Keratinocyte (primary cell): ENCODE results near the gene RFC3. TPM values are rescaled to one million over a fixed set of nuclear protein-coding genes. Genes with fewer than 3 reads are reported as not detected.

Experiments used
- DNase-seq: peaks from one replicate; pipeline ENCODE4 v3.0.0-alpha.2; 2011; ENCODE audit warnings: low read depth, missing footprints, low spot score
- FAIRE-seq: peaks from 2 replicates; lab custom pipeline; 2011; peaks lifted over from hg19 to GRCh38; lab: Jason Lieb, UNC
- H2AFZ ChIP-seq: 2 replicates; pipeline ENCODE4 v1.6.0; 2012; ENCODE audit warnings: low read length, control low read depth, inconsistent platforms; ENCODE audit not compliant: control insufficient read depth
- H3K27ac ChIP-seq: 2 replicates; pipeline ENCODE4 v1.5.1; 2011; ENCODE audit warnings: low read length; ENCODE audit not compliant: control insufficient read depth, insufficient read depth
- H3K27me3 ChIP-seq: 3 replicates; pipeline ENCODE4 v1.6.0; 2011; ENCODE audit warnings: low read length; ENCODE audit not compliant: control insufficient read depth, insufficient read depth; ENCODE audit errors: extremely low read depth
- H3K36me3 ChIP-seq, 2 experiments: 2 replicates in 1 of 2; 3 replicates in 1 of 2; pipeline ENCODE4 v1.5.1; 2011; ENCODE audit warnings: low read length in 2 of 2, mild to moderate bottlenecking in 1 of 2; ENCODE audit not compliant: control insufficient read depth in 2 of 2, insufficient read depth in 2 of 2; ENCODE audit errors: extremely low read depth in 1 of 2
- H3K4me1 ChIP-seq: 3 replicates; pipeline ENCODE4 v1.5.1; 2011; ENCODE audit warnings: low read length; ENCODE audit not compliant: control insufficient read depth, insufficient read depth; ENCODE audit errors: extremely low read depth
- H3K4me2 ChIP-seq: 3 replicates; pipeline ENCODE4 v1.6.0; 2011; ENCODE audit warnings: low read depth, low read length; ENCODE audit not compliant: control insufficient read depth, insufficient read depth; ENCODE audit errors: extremely low read depth
- H3K4me3 ChIP-seq, 3 experiments: fragments of 200-600 bp in 1 of 3; sonication (generic) in 1 of 3; 2 replicates in 2 of 3; 3 replicates in 1 of 3; pipeline ENCODE4 v1.5.1; 2011 to 2016; ENCODE audit warnings: low read length in 3 of 3, mild to moderate bottlenecking in 3 of 3, control low read depth in 2 of 3, inconsistent platforms in 1 of 3, low read depth in 1 of 3, mixed read lengths in 1 of 3, mixed run types in 1 of 3, moderate library complexity in 1 of 3; ENCODE audit not compliant: control insufficient read depth in 2 of 3, insufficient read depth in 2 of 3; ENCODE audit errors: extremely low read depth in 1 of 3
- H3K79me2 ChIP-seq: 2 replicates; pipeline ENCODE4 v1.6.0; 2012; ENCODE audit warnings: low read length; ENCODE audit not compliant: control insufficient read depth, insufficient read depth
- H3K9ac ChIP-seq: 3 replicates; pipeline ENCODE4 v1.6.0; 2011; ENCODE audit warnings: low read length; ENCODE audit not compliant: control insufficient read depth, insufficient read depth; ENCODE audit errors: extremely low read depth
- H3K9me1 ChIP-seq: 3 replicates; pipeline ENCODE4 v1.6.0; 2011; ENCODE audit warnings: low read length; ENCODE audit not compliant: control insufficient read depth, insufficient read depth; ENCODE audit errors: extremely low read depth
- H3K9me3 ChIP-seq: 2 replicates; pipeline ENCODE4 v1.5.1; 2012; ENCODE audit warnings: low read depth, low read length; ENCODE audit not compliant: control insufficient read depth
- H4K20me1 ChIP-seq: 3 replicates; pipeline ENCODE4 v1.6.0; 2011; ENCODE audit warnings: low read length; ENCODE audit not compliant: control insufficient read depth, insufficient read depth; ENCODE audit errors: extremely low read depth
- EZH2 ChIP-seq: IDR thresholded peaks from one replicate; pipeline ENCODE4 v1.6.1; 2012; ENCODE audit warnings: inconsistent platforms, mild to moderate bottlenecking, low read length, moderate library complexity
- dilution Hi-C: fragments of 300-500 bp; cut with MboI; formaldehyde crosslinking; loops from one replicate; pipeline ENCODE4 v1.7.0; 2020; ENCODE audit warnings: low sequenced_read_pairs; ENCODE audit not compliant: extremely low pct_ligation_motif_present
- polyA plus RNA-seq, 5 experiments: library from polyadenylated mRNA; depleted of rRNA in 3 of 5; stranded (reverse) in 3 of 5; stranded (forward) in 1 of 5; unstranded in 1 of 5; fragments of >200 nt; gene quantifications; 1 replicate in 1 of 5; 2 replicates in 3 of 5; 3 replicates in 1 of 5; pipeline versions ENCODE4 v1.2.1 to v1.2.3, GENCODE V29; 2011 to 2012; ENCODE audit warnings: missing spikeins in 2 of 5, low read depth in 1 of 5, low replicate concordance in 1 of 5
- TF ChIP-seq, protein P1 (sequence below), 3 experiments: IDR thresholded peaks in 1 of 3; conservative IDR thresholded peaks in 1 of 3; optimal IDR thresholded peaks in 1 of 3; 2 replicates in 2 of 3; 3 replicates in 1 of 3; pipeline versions ENCODE3 to v1.5.1; 2011; ENCODE audit warnings: low read length in 3 of 3, mild to moderate bottlenecking in 3 of 3, moderate library complexity in 2 of 3, control low read depth in 1 of 3, inconsistent platforms in 1 of 3; ENCODE audit not compliant: insufficient read depth in 2 of 3; ENCODE audit errors: extremely low read depth in 1 of 3

Gene RFC3
- polyA plus RNA-seq, 1 donor (not counting 4 experiments of a cell fraction or from before 2014, with no cell fraction given), result 20.8 TPM

DNA sequence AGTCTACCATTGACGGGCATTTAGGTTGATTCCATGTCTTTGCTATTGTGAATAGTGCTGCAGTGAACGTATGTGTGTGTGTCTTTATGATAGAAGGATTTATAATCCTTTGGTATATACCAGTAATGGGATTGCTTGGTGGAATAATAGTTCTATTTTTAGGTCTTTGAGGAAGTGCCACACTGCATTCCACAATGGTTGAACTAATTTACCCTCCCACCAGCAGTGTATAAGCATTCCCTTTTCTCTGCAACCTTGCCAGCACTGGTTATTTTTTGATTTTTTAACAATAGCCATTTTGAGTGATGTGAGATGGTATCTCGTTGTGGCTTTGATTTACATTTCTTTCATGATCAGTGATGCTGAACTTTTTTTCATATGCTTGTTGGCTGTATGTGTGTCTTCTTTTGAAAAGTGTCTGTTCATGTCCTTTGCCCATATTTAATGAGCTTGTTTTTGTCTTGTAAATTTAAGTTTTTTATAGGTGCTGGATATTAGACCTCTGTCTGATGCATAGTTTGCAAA is 37.5 kb downstream of the RFC3 start:
- H3K27ac ChIP-seq, result no peak overlapping the region

DNA sequence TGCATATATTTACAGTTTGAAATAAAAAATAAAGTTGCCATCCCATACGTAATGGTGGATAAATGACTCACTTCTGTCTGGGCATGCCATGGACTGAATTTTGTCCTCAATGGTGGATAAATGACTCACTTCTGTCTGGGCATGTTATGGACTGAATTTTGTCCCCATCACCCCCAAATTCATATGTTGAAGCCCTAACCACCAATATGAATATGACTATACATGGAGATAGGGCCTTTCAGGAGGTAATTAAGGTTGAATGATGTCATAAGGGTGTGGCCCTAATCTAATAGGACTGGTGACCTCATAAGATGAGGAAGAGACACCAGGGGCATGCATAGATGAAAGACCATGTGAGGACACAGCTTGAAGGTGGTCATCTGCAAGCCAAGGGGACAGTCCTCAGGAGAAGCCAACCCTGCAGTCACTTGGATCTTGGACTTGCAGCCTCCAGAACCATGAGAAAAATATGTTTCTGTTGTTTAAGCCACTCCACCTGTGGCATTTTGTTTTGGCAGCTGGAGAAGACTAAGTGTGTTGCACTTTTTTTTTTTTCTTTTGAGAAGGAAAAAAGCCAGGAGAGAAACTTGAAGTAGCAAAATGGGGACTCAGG is 41.8 kb downstream of the RFC3 start:
- DNase-seq (peak; percentile 89), FAIRE-seq (peak; percentile 89)
- peaks cover 13% of the 10 kb centered on the region for H3K4me1 ChIP-seq
- no peak overlapping the region for H2AFZ ChIP-seq
- H3K9ac ChIP-seq, result no peak overlapping the region
- no peaks in the 10 kb centered on the region for H3K9me3 ChIP-seq
- dilution Hi-C loops, result no loop called here
- H3K27me3 ChIP-seq, result no peaks in the 10 kb centered on the region
- H3K4me2 ChIP-seq, result peak overlapping the region; percentile 31
- peak overlapping the region; percentile 86 for H3K27ac ChIP-seq
- H3K4me3 ChIP-seq, result no peak overlapping the region
- no peak for TF ChIP-seq EZH2
- TF ChIP-seq, protein P1, sequence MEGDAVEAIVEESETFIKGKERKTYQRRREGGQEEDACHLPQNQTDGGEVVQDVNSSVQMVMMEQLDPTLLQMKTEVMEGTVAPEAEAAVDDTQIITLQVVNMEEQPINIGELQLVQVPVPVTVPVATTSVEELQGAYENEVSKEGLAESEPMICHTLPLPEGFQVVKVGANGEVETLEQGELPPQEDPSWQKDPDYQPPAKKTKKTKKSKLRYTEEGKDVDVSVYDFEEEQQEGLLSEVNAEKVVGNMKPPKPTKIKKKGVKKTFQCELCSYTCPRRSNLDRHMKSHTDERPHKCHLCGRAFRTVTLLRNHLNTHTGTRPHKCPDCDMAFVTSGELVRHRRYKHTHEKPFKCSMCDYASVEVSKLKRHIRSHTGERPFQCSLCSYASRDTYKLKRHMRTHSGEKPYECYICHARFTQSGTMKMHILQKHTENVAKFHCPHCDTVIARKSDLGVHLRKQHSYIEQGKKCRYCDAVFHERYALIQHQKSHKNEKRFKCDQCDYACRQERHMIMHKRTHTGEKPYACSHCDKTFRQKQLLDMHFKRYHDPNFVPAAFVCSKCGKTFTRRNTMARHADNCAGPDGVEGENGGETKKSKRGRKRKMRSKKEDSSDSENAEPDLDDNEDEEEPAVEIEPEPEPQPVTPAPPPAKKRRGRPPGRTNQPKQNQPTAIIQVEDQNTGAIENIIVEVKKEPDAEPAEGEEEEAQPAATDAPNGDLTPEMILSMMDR (optimal IDR thresholded peaks at IDR 0.05 in 1 of 3, IDR thresholded peaks at IDR 0.05 in 1 of 3, conservative IDR thresholded peaks at IDR 0.05 in 1 of 3; ENCODE audit: extremely low read depth in 1 of 3, insufficient read depth in 2 of 3, low read length in 3 of 3), result no peak
- H3K79me2 ChIP-seq, result no peaks in the 10 kb centered on the region
- H3K36me3 ChIP-seq, result no peaks in the 10 kb centered on the region
- no peaks in the 10 kb centered on the region for H4K20me1 ChIP-seq
- no peaks in the 10 kb centered on the region for H3K9me1 ChIP-seq

More for the DNA sequence above, 37.5 kb downstream of the RFC3 start:
- dilution Hi-C loops, result no loop called here
- Histone ChIP-seq H2AFZ (no peak overlapping the region), H3K36me3 (no peaks in the 10 kb centered on the region), H3K9me1 (no peaks in the 10 kb centered on the region), H3K4me1 (peaks cover 13% of the 10 kb centered on the region), H3K9ac (no peak overlapping the region), H3K27me3 (no peaks in the 10 kb centered on the region), H3K4me3 (no peak overlapping the region), H3K4me2 (no peak overlapping the region), H3K9me3 (no peaks in the 10 kb centered on the region), H4K20me1 (no peaks in the 10 kb centered on the region), H3K79me2 (no peaks in the 10 kb centered on the region)
- TF ChIP-seq EZH2, result no peak
- TF ChIP-seq, protein P1 (optimal IDR thresholded peaks at IDR 0.05 in 1 of 3, IDR thresholded peaks at IDR 0.05 in 1 of 3, conservative IDR thresholded peaks at IDR 0.05 in 1 of 3; ENCODE audit: extremely low read depth in 1 of 3, insufficient read depth in 2 of 3, low read length in 3 of 3), result no peak
- no peak for FAIRE-seq
- no peak for DNase-seq
